WTC11 (cell line): ENCODE data around the gene SYCE3. TPM values are rescaled to one million over a fixed set of nuclear protein-coding genes. Genes with fewer than 3 reads are reported as not detected.

Source experiments
- ATAC-seq: fragments of 200-7000 bp; cut with Tn5 transposase; 2 replicates; pipeline ENCODE4 v1.10.0; 2021; ENCODE audit warnings: mild to moderate bottlenecking, moderate library complexity
- CTCF ChIA-PET: fragments of 300-600 bp; sonication (Branson Sonifier 250); formaldehyde crosslinking; loops from one replicate; lab custom pipeline; 2021; ENCODE audit warnings: antibody characterized with exemption; lab: Charles Lee
- POLR2A ChIA-PET: fragments of 350-600 bp; sonication (Branson Sonifier 250); formaldehyde crosslinking; loops from one replicate; lab custom pipeline; 2021; ENCODE audit warnings: antibody characterized with exemption; lab: Charles Lee
- DNase-seq: peaks from one replicate; pipeline ENCODE4 v3.0.0; 2021; ENCODE audit warnings: low spot score
- H3K27ac Mint-ChIP-seq: 2 replicates; pipeline ENCODE4 v1.8.0; 2021; ENCODE audit warnings: mixed read lengths
- H3K27me3 Mint-ChIP-seq: 2 replicates; pipeline ENCODE4 v1.8.0; 2021; ENCODE audit warnings: low read depth, mild to moderate bottlenecking, moderate library complexity, mixed read lengths
- H3K36me3 Mint-ChIP-seq: 2 replicates; pipeline ENCODE4 v1.8.0; 2021; ENCODE audit warnings: mixed read lengths
- H3K4me1 Mint-ChIP-seq: 2 replicates; pipeline ENCODE4 v1.8.0; 2022; ENCODE audit warnings: mixed read lengths
- H3K4me3 Mint-ChIP-seq: 2 replicates; pipeline ENCODE4 v1.8.0; 2021; ENCODE audit warnings: mild to moderate bottlenecking, moderate library complexity, mixed read lengths
- H3K9me3 Mint-ChIP-seq: 2 replicates; pipeline ENCODE4 v1.8.0; 2021; ENCODE audit warnings: mixed read lengths
- ESRRA ChIP-seq: sonication (generic); formaldehyde crosslinking; IDR thresholded peaks from 2 replicates; pipeline ENCODE4 v1.8.1; 2022; ENCODE audit warnings: mild to moderate bottlenecking, missing genetic modification reagents, borderline replicate concordance
- FOXJ3 ChIP-seq: sonication (generic); formaldehyde crosslinking; IDR thresholded peaks from 2 replicates; pipeline ENCODE4 v1.9.0; 2021; ENCODE audit warnings: missing genetic modification reagents, mild to moderate bottlenecking, borderline replicate concordance
- FOXP1 ChIP-seq: sonication (generic); formaldehyde crosslinking; IDR thresholded peaks from 2 replicates; pipeline ENCODE4 v1.8.0; 2022; ENCODE audit warnings: missing genetic modification reagents, mild to moderate bottlenecking, moderate library complexity, borderline replicate concordance
- GRHL2 ChIP-seq: fragments of 250-450 bp; sonication (Bioruptor Pico); IDR thresholded peaks from 2 replicates; pipeline ENCODE4 v1.8.0; 2022; ENCODE audit warnings: mild to moderate bottlenecking, moderate library complexity; ENCODE audit not compliant: insufficient replicate concordance, severe bottlenecking
- GTF2I ChIP-seq: fragments of 250-450 bp; sonication (Bioruptor Pico); conservative IDR thresholded peaks from 2 replicates; pipeline ENCODE4 v1.4.0; 2021; ENCODE audit warnings: mild to moderate bottlenecking
- JAZF1 ChIP-seq: fragments of 250-450 bp; sonication (Bioruptor Pico); IDR thresholded peaks from 2 replicates; pipeline ENCODE4 v1.9.0; 2021; ENCODE audit warnings: moderate library complexity, mild to moderate bottlenecking, inconsistent platforms
- JUN ChIP-seq: sonication (generic); formaldehyde crosslinking; IDR thresholded peaks from 2 replicates; pipeline ENCODE4 v1.8.0; 2023; ENCODE audit warnings: mild to moderate bottlenecking, missing genetic modification reagents
- NFATC4 ChIP-seq: fragments of 250-450 bp; sonication (Bioruptor Pico); IDR thresholded peaks from 2 replicates; pipeline ENCODE4 v1.9.0; 2021; ENCODE audit warnings: mild to moderate bottlenecking
- NR1H2 ChIP-seq: sonication (generic); formaldehyde crosslinking; IDR thresholded peaks from 2 replicates; pipeline ENCODE4 v1.9.0; 2021; ENCODE audit warnings: mild to moderate bottlenecking, moderate library complexity, missing genetic modification reagents
- NR3C1 ChIP-seq: sonication (generic); formaldehyde crosslinking; conservative IDR thresholded peaks from 2 replicates; pipeline ENCODE4 v1.8.1; 2023; ENCODE audit warnings: low read depth, mild to moderate bottlenecking, missing genetic modification reagents
- PRRX2 ChIP-seq: fragments of 250-450 bp; sonication (Bioruptor Pico); IDR thresholded peaks from 2 replicates; pipeline ENCODE4 v1.8.0; 2021; ENCODE audit warnings: mild to moderate bottlenecking
- RORB ChIP-seq: fragments of 250-450 bp; sonication (Bioruptor Pico); IDR thresholded peaks from 2 replicates; pipeline ENCODE4 v1.9.0; 2021; ENCODE audit warnings: mild to moderate bottlenecking
- SMAD3 ChIP-seq: sonication (generic); formaldehyde crosslinking; IDR thresholded peaks from 2 replicates; pipeline ENCODE4 v1.8.0; 2022; ENCODE audit warnings: missing genetic modification reagents, mild to moderate bottlenecking, borderline replicate concordance
- TEAD1 ChIP-seq: sonication (generic); formaldehyde crosslinking; IDR thresholded peaks from 2 replicates; pipeline ENCODE4 v1.8.0; 2022; ENCODE audit warnings: mild to moderate bottlenecking, missing genetic modification reagents
- ZBTB21 ChIP-seq: sonication (generic); formaldehyde crosslinking; IDR thresholded peaks from 2 replicates; pipeline ENCODE4 v1.8.1; 2023; ENCODE audit warnings: mild to moderate bottlenecking, missing genetic modification reagents, borderline replicate concordance
- ZNF121 ChIP-seq: sonication (generic); formaldehyde crosslinking; IDR thresholded peaks from 2 replicates; pipeline ENCODE4 v1.8.0; 2023; ENCODE audit warnings: missing genetic modification reagents
- ZNF138 ChIP-seq: sonication (generic); formaldehyde crosslinking; conservative IDR thresholded peaks from 2 replicates; pipeline ENCODE4 v1.8.1; 2022; ENCODE audit warnings: mild to moderate bottlenecking, moderate library complexity, missing genetic modification reagents
- ZNF232 ChIP-seq: sonication (generic); formaldehyde crosslinking; IDR thresholded peaks from 2 replicates; pipeline ENCODE4 v1.8.0; 2022; ENCODE audit warnings: mild to moderate bottlenecking, missing genetic modification reagents
- ZNF263 ChIP-seq: sonication (generic); formaldehyde crosslinking; IDR thresholded peaks from 2 replicates; pipeline ENCODE4 v1.8.1; 2022; ENCODE audit warnings: low read depth, mild to moderate bottlenecking, moderate library complexity, missing genetic modification reagents
- total RNA-seq: library from RNA; stranded (reverse); gene quantifications from 3 replicates; pipeline ENCODE4 v1.2.3, GENCODE V29; 2021
- TF ChIP-seq, protein P1 (sequence below): sonication (generic); formaldehyde crosslinking; IDR thresholded peaks from 2 replicates; pipeline ENCODE4 v1.8.0; 2022; ENCODE audit warnings: mild to moderate bottlenecking, missing genetic modification reagents
- TF ChIP-seq, protein P2 (sequence below): fragments of 250-450 bp; sonication (Bioruptor Pico); IDR thresholded peaks from 2 replicates; pipeline ENCODE4 v1.9.0; 2021; ENCODE audit warnings: moderate library complexity, mild to moderate bottlenecking, inconsistent platforms, borderline replicate concordance
- TF ChIP-seq, protein P3 (sequence below): sonication (generic); formaldehyde crosslinking; IDR thresholded peaks from 2 replicates; pipeline ENCODE4 v1.8.0; 2022; ENCODE audit warnings: missing genetic modification reagents
- TF ChIP-seq, protein P4 (sequence below): sonication (generic); formaldehyde crosslinking; IDR thresholded peaks from 2 replicates; pipeline ENCODE4 v1.8.0; 2022; ENCODE audit warnings: mild to moderate bottlenecking, missing genetic modification reagents
- TF ChIP-seq, protein P5 (sequence below): sonication (generic); formaldehyde crosslinking; IDR thresholded peaks from 2 replicates; pipeline ENCODE4 v1.8.1; 2023; ENCODE audit warnings: mild to moderate bottlenecking, missing genetic modification reagents
- TF ChIP-seq, protein P6 (sequence below): sonication (generic); formaldehyde crosslinking; IDR thresholded peaks from 2 replicates; pipeline ENCODE4 v1.8.1; 2023; ENCODE audit warnings: mild to moderate bottlenecking, moderate library complexity, missing genetic modification reagents

Gene SYCE3
- total RNA-seq, 1 experiment from 2014 or later: 0.46 TPM

DNA sequence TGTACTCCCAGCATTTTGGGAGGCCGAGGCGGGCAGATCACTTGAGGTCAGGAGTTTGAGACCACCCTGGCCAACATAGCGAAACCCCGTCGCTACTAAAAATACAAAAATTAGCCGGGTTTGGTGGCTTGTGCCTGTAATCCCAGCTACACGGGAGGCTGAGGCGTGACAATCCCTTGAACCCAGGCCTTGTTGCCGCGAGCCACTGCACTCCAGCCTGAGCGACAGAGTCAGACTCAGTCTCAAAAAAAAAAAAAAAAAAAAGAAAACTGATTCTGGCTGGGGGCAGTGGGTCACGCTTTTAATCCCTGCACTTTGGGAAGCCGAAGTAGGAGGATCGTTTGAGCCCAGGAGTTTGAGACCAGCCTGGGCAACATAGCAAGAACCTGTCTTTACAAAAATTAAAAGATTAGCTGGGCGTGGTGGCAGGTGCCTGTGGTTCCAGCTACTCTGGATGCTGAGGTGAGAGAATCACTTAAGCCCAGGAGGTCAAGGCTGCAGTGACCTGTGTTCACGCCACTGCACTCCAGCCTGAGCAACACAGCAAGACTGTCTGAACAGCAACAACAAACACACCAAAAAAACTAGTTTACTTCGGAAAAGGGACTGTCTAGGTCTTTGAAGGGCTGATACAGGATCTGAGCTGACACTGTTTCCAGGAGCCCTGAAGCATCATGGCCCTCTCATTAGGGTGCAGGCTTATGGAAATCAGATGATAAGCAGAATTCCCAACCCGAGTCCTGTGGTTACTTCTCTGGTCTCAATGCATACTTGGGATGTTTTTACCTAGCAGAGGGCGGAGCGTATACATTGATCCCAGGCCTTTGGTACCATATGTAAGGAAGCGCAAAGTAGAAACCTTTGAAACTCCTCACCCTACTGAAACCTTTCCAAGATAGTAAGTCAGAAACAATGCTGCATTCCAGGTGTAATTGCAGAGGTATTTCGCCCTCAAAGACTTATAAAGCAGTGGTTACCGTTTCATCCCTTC is 21.7 kb upstream of the SYCE3 start:
- Mint-ChIP-seq H3K4me3 (peak overlapping the region; percentile 97), H3K27me3 (peaks cover 18% of the 10 kb centered on the region), H3K36me3 (peaks cover 7% of the 10 kb centered on the region), H3K27ac (no peak overlapping the region), H3K4me1 (peaks cover 9% of the 10 kb centered on the region), H3K9me3 (no peaks in the 10 kb centered on the region)
- CTCF ChIA-PET: interaction anchor here (1.1 to 1.7 kb wide), 2 partner anchors 57 to 115 kb away, joined by 3 to 6 read pairs; no protein-coding TSS in a partner anchor
- no peak for ATAC-seq
- DNase-seq: no peak
- TF ChIP-seq, protein P1, sequence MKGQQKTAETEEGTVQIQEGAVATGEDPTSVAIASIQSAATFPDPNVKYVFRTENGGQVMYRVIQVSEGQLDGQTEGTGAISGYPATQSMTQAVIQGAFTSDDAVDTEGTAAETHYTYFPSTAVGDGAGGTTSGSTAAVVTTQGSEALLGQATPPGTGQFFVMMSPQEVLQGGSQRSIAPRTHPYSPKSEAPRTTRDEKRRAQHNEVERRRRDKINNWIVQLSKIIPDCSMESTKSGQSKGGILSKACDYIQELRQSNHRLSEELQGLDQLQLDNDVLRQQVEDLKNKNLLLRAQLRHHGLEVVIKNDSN (CRISPR knock-in tag): no peak
- no peak for TF ChIP-seq TEAD1 (CRISPR knock-in tag)
- TF ChIP-seq ZNF232: no peak
- no peak for TF ChIP-seq PRRX2 (CRISPR knock-in tag)
- no peak for TF ChIP-seq JAZF1
- TF ChIP-seq NR3C1 (CRISPR knock-in tag): no peak
- no peak for TF ChIP-seq NFATC4
- no peak for TF ChIP-seq JUN (CRISPR knock-in tag)
- TF ChIP-seq ZNF263 (CRISPR knock-in tag): no peak
- POLR2A ChIA-PET: no interaction called here

DNA sequence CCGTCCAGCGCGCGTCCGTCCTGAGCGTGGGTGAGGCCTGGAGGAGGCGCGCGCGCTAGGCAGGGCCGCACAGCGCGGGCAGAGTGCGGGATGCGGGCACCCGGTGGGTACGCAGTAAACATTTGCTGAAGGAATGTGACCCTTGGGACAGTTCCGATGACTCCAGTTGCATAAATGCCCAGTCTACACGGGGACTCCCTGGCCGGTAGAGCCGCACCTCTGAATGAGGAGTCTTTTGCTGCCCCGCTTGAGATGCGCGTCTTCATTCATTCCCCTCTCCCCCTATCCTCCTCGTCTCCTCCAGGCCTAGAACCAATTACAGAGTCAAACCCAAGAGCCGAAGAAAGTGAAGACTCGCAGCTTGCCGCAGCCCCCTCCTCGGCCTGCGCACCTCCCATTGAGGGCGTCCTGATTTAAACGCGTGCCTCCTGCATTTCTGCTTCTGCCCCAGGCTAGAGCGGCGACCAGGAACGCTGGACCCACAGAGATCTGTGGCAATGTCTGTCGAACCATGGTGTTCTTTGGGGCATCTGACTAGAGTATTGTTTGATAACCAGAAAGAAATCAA is 20.7 kb upstream of the SYCE3 start:
- DNase-seq (no peak), ATAC-seq (peak; percentile 3)
- ChIA-PET POLR2A (interaction anchor here (1.0 to 1.4 kb wide), 2 partner anchors 58 to 76 kb away, joined by 3 to 6 read pairs; partner anchors contain the start of genes LMF2, NCAPH2 and SCO2), CTCF (interaction anchor here (1.1 to 1.7 kb wide), 6 partner anchors 29 to 116 kb away, joined by 3 to 11 read pairs (median 5); partner anchors contain the start of gene SCO2)
- Mint-ChIP-seq H3K27me3 (peaks cover 14% of the 10 kb centered on the region), H3K27ac (peak overlapping the region; percentile 87), H3K4me3 (peak overlapping the region; percentile 97), H3K4me1 (peaks cover 9% of the 10 kb centered on the region), H3K36me3 (peaks cover 7% of the 10 kb centered on the region), H3K9me3 (no peaks in the 10 kb centered on the region)
- no peak for TF ChIP-seq ZNF138 (CRISPR knock-in tag)
- 0 out of 2 replicates have a peak, but pooled peaks have one; percentile 67 for TF ChIP-seq ZNF232
- TF ChIP-seq, protein P2, sequence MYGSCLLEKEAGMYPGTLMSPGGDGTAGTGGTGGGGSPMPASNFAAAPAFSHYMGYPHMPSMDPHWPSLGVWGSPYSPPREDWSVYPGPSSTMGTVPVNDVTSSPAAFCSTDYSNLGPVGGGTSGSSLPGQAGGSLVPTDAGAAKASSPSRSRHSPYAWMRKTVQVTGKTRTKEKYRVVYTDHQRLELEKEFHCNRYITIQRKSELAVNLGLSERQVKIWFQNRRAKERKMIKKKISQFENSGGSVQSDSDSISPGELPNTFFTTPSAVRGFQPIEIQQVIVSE (CRISPR knock-in tag): no peak
- TF ChIP-seq ZNF121 (CRISPR knock-in tag): no peak
- TF ChIP-seq FOXJ3 (CRISPR knock-in tag): no peak
- TF ChIP-seq NR3C1 (CRISPR knock-in tag): no peak
- no peak for TF ChIP-seq NR1H2 (CRISPR knock-in tag)
- no peak for TF ChIP-seq RORB (CRISPR knock-in tag)
- TF ChIP-seq, protein P3, sequence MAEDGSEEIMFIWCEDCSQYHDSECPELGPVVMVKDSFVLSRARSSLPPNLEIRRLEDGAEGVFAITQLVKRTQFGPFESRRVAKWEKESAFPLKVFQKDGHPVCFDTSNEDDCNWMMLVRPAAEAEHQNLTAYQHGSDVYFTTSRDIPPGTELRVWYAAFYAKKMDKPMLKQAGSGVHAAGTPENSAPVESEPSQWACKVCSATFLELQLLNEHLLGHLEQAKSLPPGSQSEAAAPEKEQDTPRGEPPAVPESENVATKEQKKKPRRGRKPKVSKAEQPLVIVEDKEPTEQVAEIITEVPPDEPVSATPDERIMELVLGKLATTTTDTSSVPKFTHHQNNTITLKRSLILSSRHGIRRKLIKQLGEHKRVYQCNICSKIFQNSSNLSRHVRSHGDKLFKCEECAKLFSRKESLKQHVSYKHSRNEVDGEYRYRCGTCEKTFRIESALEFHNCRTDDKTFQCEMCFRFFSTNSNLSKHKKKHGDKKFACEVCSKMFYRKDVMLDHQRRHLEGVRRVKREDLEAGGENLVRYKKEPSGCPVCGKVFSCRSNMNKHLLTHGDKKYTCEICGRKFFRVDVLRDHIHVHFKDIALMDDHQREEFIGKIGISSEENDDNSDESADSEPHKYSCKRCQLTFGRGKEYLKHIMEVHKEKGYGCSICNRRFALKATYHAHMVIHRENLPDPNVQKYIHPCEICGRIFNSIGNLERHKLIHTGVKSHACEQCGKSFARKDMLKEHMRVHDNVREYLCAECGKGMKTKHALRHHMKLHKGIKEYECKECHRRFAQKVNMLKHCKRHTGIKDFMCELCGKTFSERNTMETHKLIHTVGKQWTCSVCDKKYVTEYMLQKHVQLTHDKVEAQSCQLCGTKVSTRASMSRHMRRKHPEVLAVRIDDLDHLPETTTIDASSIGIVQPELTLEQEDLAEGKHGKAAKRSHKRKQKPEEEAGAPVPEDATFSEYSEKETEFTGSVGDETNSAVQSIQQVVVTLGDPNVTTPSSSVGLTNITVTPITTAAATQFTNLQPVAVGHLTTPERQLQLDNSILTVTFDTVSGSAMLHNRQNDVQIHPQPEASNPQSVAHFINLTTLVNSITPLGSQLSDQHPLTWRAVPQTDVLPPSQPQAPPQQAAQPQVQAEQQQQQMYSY (CRISPR knock-in tag): no peak
- TF ChIP-seq, protein P4, sequence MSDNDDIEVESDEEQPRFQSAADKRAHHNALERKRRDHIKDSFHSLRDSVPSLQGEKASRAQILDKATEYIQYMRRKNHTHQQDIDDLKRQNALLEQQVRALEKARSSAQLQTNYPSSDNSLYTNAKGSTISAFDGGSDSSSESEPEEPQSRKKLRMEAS (CRISPR knock-in tag): no peak
- 0 out of 2 replicates have a peak, but pooled peaks have one; percentile 69 for TF ChIP-seq SMAD3 (CRISPR knock-in tag)
- TF ChIP-seq GRHL2 (CRISPR knock-in tag): no peak
- no peak for TF ChIP-seq GTF2I (CRISPR knock-in tag)
- TF ChIP-seq, protein P5, sequence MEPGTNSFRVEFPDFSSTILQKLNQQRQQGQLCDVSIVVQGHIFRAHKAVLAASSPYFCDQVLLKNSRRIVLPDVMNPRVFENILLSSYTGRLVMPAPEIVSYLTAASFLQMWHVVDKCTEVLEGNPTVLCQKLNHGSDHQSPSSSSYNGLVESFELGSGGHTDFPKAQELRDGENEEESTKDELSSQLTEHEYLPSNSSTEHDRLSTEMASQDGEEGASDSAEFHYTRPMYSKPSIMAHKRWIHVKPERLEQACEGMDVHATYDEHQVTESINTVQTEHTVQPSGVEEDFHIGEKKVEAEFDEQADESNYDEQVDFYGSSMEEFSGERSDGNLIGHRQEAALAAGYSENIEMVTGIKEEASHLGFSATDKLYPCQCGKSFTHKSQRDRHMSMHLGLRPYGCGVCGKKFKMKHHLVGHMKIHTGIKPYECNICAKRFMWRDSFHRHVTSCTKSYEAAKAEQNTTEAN (CRISPR knock-in tag): 0 out of 2 replicates have a peak, but pooled peaks have one; percentile 1
- TF ChIP-seq FOXP1 (CRISPR knock-in tag): no peak
- TF ChIP-seq, protein P6, sequence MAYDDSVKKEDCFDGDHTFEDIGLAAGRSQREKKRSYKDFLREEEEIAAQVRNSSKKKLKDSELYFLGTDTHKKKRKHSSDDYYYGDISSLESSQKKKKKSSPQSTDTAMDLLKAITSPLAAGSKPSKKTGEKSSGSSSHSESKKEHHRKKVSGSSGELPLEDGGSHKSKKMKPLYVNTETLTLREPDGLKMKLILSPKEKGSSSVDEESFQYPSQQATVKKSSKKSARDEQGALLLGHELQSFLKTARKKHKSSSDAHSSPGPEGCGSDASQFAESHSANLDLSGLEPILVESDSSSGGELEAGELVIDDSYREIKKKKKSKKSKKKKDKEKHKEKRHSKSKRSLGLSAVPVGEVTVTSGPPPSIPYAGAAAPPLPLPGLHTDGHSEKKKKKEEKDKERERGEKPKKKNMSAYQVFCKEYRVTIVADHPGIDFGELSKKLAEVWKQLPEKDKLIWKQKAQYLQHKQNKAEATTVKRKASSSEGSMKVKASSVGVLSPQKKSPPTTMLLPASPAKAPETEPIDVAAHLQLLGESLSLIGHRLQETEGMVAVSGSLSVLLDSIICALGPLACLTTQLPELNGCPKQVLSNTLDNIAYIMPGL (CRISPR knock-in tag): no peak; the same call in 1 of the 2 replicates
- TF ChIP-seq JUN (CRISPR knock-in tag): no peak
- TF ChIP-seq ZBTB21: no peak
- no peak for TF ChIP-seq ESRRA (CRISPR knock-in tag)
